OCI-LY3 (cell line): ENCODE data around the gene AZGP1.
"Not testable (repeated sequence)": the region's sequence is repeated elsewhere in the genome, so short reads cannot be mapped to it uniquely, and the experiment has no call there.

Experiments
- H2AFZ ChIP-seq: fragments of 200-600, 300-600 bp; shearing (Covaris generic); 2 replicates; pipeline ENCODE4 v1.6.0; 2014; ENCODE audit warnings: antibody characterized with exemption, low read depth, low read length
- H3K27ac ChIP-seq: fragments of 200-600, 300-600 bp; sonication (generic); 2 replicates; pipeline ENCODE4 v1.5.1; 2014; ENCODE audit warnings: mild to moderate bottlenecking, low read length, moderate library complexity, mixed read lengths
- H3K27me3 ChIP-seq: fragments of 200-600, 300-600 bp; sonication (generic); 2 replicates; pipeline ENCODE4 v1.6.1; 2014; ENCODE audit warnings: low read depth, low read length, mixed read lengths
- H3K36me3 ChIP-seq: fragments of 200-600, 300-600 bp; sonication (generic); replicated peaks from 2 replicates; pipeline ENCODE3; 2014; ENCODE audit warnings: low read depth, low read length, mixed read lengths
- H3K4me1 ChIP-seq: fragments of 300-600, 200-600 bp; sonication (generic); 2 replicates; pipeline ENCODE4 v1.6.1; 2014; ENCODE audit warnings: low read length, mixed read lengths
- H3K4me2 ChIP-seq: fragments of 200-600, 300-600 bp; sonication (generic); 2 replicates; pipeline ENCODE4 v1.6.1; 2014; ENCODE audit warnings: low read length, mixed read lengths
- H3K4me3 ChIP-seq: fragments of 300-600, 200-600 bp; sonication (generic); 2 replicates; pipeline ENCODE4 v1.5.1; 2014; ENCODE audit warnings: antibody characterized with exemption, mild to moderate bottlenecking, low read length, moderate library complexity
- H3K79me2 ChIP-seq: fragments of 300-600, 200-600 bp; shearing (Covaris generic); 2 replicates; pipeline ENCODE4 v1.6.1; 2014; ENCODE audit warnings: mild to moderate bottlenecking, low read length, mixed read lengths
- H3K9ac ChIP-seq: fragments of 300-600, 200-600 bp; shearing (Covaris generic); 2 replicates; pipeline ENCODE4 v1.6.0; 2014; ENCODE audit warnings: mild to moderate bottlenecking, low read length, moderate library complexity
- H3K9me3 ChIP-seq: fragments of 200-600, 300-600 bp; shearing (Covaris generic); 2 replicates; pipeline ENCODE4 v1.6.1; 2014; ENCODE audit warnings: low read length, mixed read lengths; ENCODE audit not compliant: insufficient read depth
- H4K20me1 ChIP-seq: fragments of 200-600, 300-600 bp; sonication (generic); 2 replicates; pipeline ENCODE4 v1.6.1; 2016; ENCODE audit warnings: low read length, mixed read lengths; ENCODE audit not compliant: insufficient read depth
- EZH2phosphoT487 ChIP-seq: fragments of 200-600 bp; shearing (Covaris generic); IDR thresholded peaks from 2 replicates; pipeline ENCODE4 v1.6.1; 2018; ENCODE audit warnings: antibody characterized with exemption, mixed run types, low read depth
- TF ChIP-seq, protein P1 (sequence below): fragments of 200-600, 300-600 bp; sonication (generic); IDR thresholded peaks from 2 replicates; pipeline ENCODE4 v1.5.1; 2014; ENCODE audit warnings: antibody characterized with exemption, low read length, low read depth

The AZGP1 gene

DNA sequence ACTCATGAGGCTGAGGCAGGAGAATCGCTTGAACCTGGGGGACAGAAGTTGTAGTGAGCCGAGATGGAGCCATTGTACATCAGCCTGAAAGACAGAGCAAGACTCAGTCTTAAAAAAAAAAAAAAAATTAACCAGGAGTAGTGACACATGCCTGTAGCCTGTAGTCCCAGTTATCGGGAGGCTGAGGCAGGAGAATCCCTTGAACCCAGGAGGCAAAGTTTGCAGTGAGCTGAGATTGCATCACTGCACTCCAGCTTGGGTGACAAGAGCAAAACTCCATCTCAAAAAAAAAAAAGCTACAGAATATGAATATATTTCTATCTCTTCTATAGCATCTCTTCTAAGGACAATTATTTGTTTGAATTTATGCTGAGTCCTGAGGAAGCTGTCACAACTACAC is 6.5 kb downstream of the AZGP1 start:
- Histone ChIP-seq H3K27ac (no peak overlapping the region), H3K4me3 (no peak overlapping the region), H3K79me2 (no peaks in the 10 kb centered on the region), H3K4me1 (no peaks in the 10 kb centered on the region), H3K36me3 (no peaks in the 10 kb centered on the region), H3K9me3 (no peaks in the 10 kb centered on the region), H2AFZ (no peak overlapping the region), H4K20me1 (no peaks in the 10 kb centered on the region), H3K4me2 (no peak overlapping the region), H3K9ac (no peak overlapping the region), H3K27me3 (0 out of 2 replicates have a peak, but pooled peaks cover 2% of the 10 kb centered on the region)
- TF ChIP-seq, protein P1, sequence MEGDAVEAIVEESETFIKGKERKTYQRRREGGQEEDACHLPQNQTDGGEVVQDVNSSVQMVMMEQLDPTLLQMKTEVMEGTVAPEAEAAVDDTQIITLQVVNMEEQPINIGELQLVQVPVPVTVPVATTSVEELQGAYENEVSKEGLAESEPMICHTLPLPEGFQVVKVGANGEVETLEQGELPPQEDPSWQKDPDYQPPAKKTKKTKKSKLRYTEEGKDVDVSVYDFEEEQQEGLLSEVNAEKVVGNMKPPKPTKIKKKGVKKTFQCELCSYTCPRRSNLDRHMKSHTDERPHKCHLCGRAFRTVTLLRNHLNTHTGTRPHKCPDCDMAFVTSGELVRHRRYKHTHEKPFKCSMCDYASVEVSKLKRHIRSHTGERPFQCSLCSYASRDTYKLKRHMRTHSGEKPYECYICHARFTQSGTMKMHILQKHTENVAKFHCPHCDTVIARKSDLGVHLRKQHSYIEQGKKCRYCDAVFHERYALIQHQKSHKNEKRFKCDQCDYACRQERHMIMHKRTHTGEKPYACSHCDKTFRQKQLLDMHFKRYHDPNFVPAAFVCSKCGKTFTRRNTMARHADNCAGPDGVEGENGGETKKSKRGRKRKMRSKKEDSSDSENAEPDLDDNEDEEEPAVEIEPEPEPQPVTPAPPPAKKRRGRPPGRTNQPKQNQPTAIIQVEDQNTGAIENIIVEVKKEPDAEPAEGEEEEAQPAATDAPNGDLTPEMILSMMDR, result no peak
- TF ChIP-seq EZH2phosphoT487, result no peak

DNA sequence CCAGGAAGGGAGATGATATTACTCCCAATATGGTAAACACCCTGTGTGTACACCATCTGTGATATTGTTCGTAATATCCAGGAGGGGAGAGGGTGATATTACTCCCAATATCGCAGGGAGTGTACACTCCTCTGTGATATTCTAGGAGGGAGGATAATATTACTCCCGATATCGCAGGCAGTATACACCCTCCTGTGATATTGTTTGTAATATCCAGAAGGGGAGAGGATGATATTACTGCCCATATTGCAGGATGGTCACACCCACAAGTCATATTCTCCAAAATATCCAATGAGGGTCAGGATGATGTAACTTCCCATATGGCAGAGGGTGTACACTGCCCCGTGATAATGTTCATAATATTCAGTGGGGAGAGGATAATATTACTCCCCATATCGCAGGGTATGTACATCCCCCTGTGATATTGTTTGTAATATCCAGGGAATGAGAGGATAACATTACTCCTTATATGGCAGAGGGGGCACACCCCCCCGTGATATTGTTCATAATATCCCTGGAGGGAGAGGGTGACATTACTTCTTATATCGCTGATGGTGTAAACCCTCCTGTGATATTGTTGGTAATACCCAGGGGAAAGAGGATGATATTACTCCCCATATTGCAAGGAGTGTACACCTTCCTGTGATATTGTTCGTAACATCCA is 17.1 kb downstream of the AZGP1 start:
- Histone ChIP-seq H3K27me3 (peaks cover 14% of the 10 kb centered on the region), H3K4me2 (no peak overlapping the region), H3K36me3 (no peaks in the 10 kb centered on the region), H3K4me1 (no peaks in the 10 kb centered on the region), H2AFZ (no peak overlapping the region), H4K20me1 (no peaks in the 10 kb centered on the region), H3K9me3 (no peaks in the 10 kb centered on the region), H3K4me3 (no peak overlapping the region), H3K79me2 (no peaks in the 10 kb centered on the region), H3K27ac (no peak overlapping the region), H3K9ac (no peak overlapping the region)
- TF ChIP-seq, protein P1, result no peak
- no peak for TF ChIP-seq EZH2phosphoT487

DNA sequence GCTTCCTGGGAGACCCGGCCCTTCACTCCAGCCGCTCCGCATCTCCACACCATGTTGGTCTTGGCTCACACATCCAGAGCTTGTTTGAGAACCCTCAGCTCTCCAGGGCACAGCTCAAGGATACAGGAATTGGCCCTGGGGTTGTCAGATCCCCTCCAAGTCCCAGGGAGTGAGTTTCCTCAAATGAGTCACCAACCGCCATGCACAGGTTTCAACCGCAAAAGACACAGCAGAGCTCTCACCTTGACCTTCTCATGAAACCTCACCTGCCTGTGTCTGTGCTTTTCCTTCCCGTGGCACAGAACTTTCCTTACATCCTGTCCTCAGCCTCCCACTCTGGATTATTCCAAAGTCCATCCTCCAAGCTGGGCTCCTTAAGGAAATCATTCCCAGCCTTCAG is 20.6 kb downstream of the AZGP1 start:
- no peaks in the 10 kb centered on the region for H3K4me1 ChIP-seq

DNA sequence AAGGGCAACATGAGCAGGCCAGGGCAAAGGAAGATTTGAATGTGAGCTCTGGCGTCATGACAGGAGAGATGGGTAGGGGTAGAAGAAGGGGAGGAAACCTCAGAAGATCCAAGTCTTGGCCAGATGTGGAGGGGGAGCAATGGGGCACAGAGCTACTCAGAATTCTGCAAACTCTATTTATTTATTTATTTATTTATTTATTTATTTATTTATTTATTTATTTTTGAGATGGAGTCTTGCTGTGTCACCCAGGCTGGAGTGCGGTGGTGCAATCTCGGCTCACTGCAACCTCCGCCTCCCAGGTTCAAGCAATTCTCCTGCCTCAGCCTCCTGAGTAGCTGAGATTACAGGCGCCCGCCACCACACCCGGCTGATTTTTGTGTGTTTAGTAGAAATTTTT is 21.2 kb downstream of the AZGP1 start:
- H3K79me2 ChIP-seq, H2AFZ ChIP-seq, H4K20me1 ChIP-seq, H3K4me1 ChIP-seq, H3K9ac ChIP-seq, H3K4me2 ChIP-seq, H3K4me3 ChIP-seq, H3K27ac ChIP-seq, H3K9me3 ChIP-seq, H3K36me3 ChIP-seq: not testable (repeated sequence)
- peaks cover 14% of the 10 kb centered on the region for H3K27me3 ChIP-seq

More for the DNA sequence above, 20.6 kb downstream of the AZGP1 start:
- no peaks in the 10 kb centered on the region for H3K9me3 ChIP-seq
- H3K4me2 ChIP-seq, result no peak overlapping the region
- H3K4me3 ChIP-seq, result no peak overlapping the region
- no peak overlapping the region for H2AFZ ChIP-seq
- no peaks in the 10 kb centered on the region for H3K36me3 ChIP-seq
- no peaks in the 10 kb centered on the region for H3K79me2 ChIP-seq
- no peak overlapping the region for H3K27ac ChIP-seq
- H4K20me1 ChIP-seq, result no peaks in the 10 kb centered on the region
- H3K27me3 ChIP-seq, result peaks cover 14% of the 10 kb centered on the region
- TF ChIP-seq, protein P1, result no peak
- TF ChIP-seq EZH2phosphoT487, result no peak
- H3K9ac ChIP-seq, result no peak overlapping the region
